Nephron (organoid): ENCODE measurements around the gene ZNF273.
"Not testable (repeated sequence)": the region's sequence is repeated elsewhere in the genome, so short reads cannot be mapped to it uniquely, and the experiment has no call there.

Source experiments
- H3K27ac Mint-ChIP-seq, 3 experiments: 2 replicates each; pipeline ENCODE4 v1.8.0; 2020; ENCODE audit warnings: mixed read lengths in 3 of 3, mild to moderate bottlenecking in 2 of 3, moderate library complexity in 1 of 3
- H3K27me3 Mint-ChIP-seq: 2 replicates; pipeline ENCODE4 v1.8.0; 2021; ENCODE audit warnings: low read depth, mild to moderate bottlenecking, moderate library complexity, mixed read lengths
- H3K36me3 Mint-ChIP-seq: 2 replicates; pipeline ENCODE4 v1.8.0; 2020; ENCODE audit warnings: low read depth, mixed read lengths
- H3K4me1 Mint-ChIP-seq: 2 replicates; pipeline ENCODE4 v1.8.0; 2020; ENCODE audit warnings: mixed read lengths
- H3K4me3 Mint-ChIP-seq, 3 experiments: 2 replicates each; pipeline ENCODE4 v1.8.0; 2020; ENCODE audit warnings: mild to moderate bottlenecking in 3 of 3, mixed read lengths in 3 of 3, moderate library complexity in 2 of 3
- H3K9me3 Mint-ChIP-seq: 2 replicates; pipeline ENCODE4 v1.8.0; 2020; ENCODE audit warnings: mixed read lengths
- CTCF ChIP-seq, 3 experiments: fragments of 200-600 bp; sonication (generic); IDR thresholded peaks; one replicate each; pipeline ENCODE4 v1.5.0; 2021; ENCODE audit warnings: antibody characterized with exemption in 3 of 3; ENCODE audit not compliant: unreplicated experiment in 3 of 3

Gene ZNF273

DNA sequence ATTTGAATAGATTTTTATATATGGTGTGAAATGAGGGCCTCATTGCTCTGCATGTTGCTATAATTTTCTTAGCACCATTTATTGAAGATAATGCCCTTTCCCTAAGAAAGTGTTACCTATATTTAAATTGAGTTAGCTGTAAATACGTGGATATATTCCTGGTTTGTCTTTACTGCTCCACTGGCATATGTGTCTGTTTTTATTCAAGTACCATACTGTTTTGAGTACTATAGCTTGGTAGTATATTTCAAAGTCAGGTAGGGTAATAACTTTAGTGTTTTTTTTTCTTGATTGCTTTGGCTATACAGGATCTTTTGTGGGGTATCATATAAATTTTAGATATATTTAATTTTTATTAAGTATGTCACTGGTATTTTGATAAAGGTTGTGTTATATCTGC is 31.4 kb downstream of the ZNF273 start:
- no peak for TF ChIP-seq CTCF (IDR thresholded peaks at IDR 0.05; ENCODE audit: unreplicated experiment in 3 of 3)
- no peak overlapping the region for H3K4me3 Mint-ChIP-seq
- no peak overlapping the region for H3K27ac Mint-ChIP-seq
- no peaks in the 10 kb centered on the region for H3K27me3 Mint-ChIP-seq
- H3K4me1 Mint-ChIP-seq = no peaks in the 10 kb centered on the region
- H3K36me3 Mint-ChIP-seq = peaks cover 25% of the 10 kb centered on the region
- H3K9me3 Mint-ChIP-seq = peaks cover 9% of the 10 kb centered on the region

GRCh38 chr7:64938540-64938939 is 35.5 kb downstream of the ZNF273 start:
- Mint-ChIP-seq H3K4me1 (no peaks in the 10 kb centered on the region), H3K36me3 (peaks cover 7% of the 10 kb centered on the region), H3K4me3 (no peak overlapping the region), H3K27ac (no peak overlapping the region), H3K9me3 (peaks cover 4% of the 10 kb centered on the region), H3K27me3 (no peaks in the 10 kb centered on the region)
- no peak for TF ChIP-seq CTCF (IDR thresholded peaks at IDR 0.05; ENCODE audit: unreplicated experiment in 3 of 3)

GRCh38 chr7:64940021-64940420 is 36.9 kb downstream of the ZNF273 start:
- H3K27ac Mint-ChIP-seq, H3K4me1 Mint-ChIP-seq, H3K4me3 Mint-ChIP-seq, H3K9me3 Mint-ChIP-seq, H3K36me3 Mint-ChIP-seq, H3K27me3 Mint-ChIP-seq: not testable (repeated sequence)

DNA sequence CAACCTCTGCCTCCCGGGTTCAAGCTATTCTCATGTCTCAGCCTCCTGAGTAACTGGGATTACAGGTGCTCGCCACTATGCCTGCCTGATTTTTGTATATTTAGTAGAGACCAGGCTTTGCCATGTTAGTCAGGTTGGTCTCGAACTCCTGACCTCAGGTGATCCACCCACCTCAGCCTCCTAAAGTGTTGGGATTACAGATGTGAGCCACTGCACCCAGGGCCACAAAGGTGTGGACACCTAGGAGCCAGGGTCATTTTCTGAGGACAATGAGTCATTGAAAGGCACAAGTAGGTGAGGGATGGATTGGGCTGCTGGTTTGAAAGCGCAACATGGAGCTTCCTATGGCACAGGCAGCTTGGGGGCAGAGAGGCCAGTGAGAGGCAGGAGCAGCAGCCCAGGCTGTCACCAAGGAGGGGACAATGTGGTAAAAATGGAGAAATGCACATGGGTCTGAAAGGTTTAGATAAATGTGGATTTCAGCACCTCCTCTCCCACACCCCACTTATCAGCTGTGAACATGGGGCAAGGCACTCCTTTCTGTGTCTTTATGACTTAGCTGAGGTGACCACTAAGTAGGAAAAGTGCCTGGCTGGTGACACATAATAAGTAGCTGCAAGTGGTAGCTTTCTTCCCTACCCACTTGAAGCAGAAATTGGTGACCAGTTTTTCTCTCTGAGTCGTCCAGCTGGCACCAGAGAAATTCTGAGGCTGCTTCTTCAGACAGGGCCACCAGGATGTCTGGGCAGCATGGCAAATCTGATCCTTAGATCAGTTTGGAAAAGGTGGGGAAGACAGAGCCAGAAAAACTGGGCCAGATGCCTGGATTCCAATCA is 41.8 kb downstream of the ZNF273 start:
- not testable (repeated sequence) for H3K4me1 Mint-ChIP-seq, H3K36me3 Mint-ChIP-seq, H3K4me3 Mint-ChIP-seq, H3K27ac Mint-ChIP-seq, H3K9me3 Mint-ChIP-seq
- H3K27me3 Mint-ChIP-seq = peaks cover 43% of the 10 kb centered on the region

- no peak overlapping the region for H3K27ac Mint-ChIP-seq
- peaks cover 50% of the 10 kb centered on the region for H3K27me3 Mint-ChIP-seq
- peaks cover 4% of the 10 kb centered on the region for H3K4me1 Mint-ChIP-seq
- no peaks in the 10 kb centered on the region for H3K9me3 Mint-ChIP-seq
- TF ChIP-seq CTCF (IDR thresholded peaks at IDR 0.05; ENCODE audit: unreplicated experiment in 3 of 3) = no peak
- no peak overlapping the region for H3K4me3 Mint-ChIP-seq
- no peaks in the 10 kb centered on the region for H3K36me3 Mint-ChIP-seq
Observed at GRCh38 chr7:64945503-64946175, 42.6 kb downstream of the ZNF273 start.

GRCh38 chr7:64946772-64947171 is 43.7 kb downstream of the ZNF273 start:
- H3K27ac Mint-ChIP-seq = no peak overlapping the region
- peaks cover 56% of the 10 kb centered on the region for H3K27me3 Mint-ChIP-seq
- no peak for TF ChIP-seq CTCF (IDR thresholded peaks at IDR 0.05; ENCODE audit: unreplicated experiment in 3 of 3)
- no peaks in the 10 kb centered on the region for H3K9me3 Mint-ChIP-seq
- H3K36me3 Mint-ChIP-seq = no peaks in the 10 kb centered on the region
- peaks cover 4% of the 10 kb centered on the region for H3K4me1 Mint-ChIP-seq
- peak overlapping the region in 2 of 3 experiments; percentile 1 to 19 for H3K4me3 Mint-ChIP-seq
